Measurements from ENCODE around the gene MKX. TPM values are rescaled to one million over a fixed set of nuclear protein-coding genes. Genes with fewer than 3 reads are reported as not detected.

The MKX gene
- total and polyA plus RNA-seq, 2 donors (not counting 3 experiments of a cell fraction or from before 2014, with no cell fraction given): not detected

DNA sequence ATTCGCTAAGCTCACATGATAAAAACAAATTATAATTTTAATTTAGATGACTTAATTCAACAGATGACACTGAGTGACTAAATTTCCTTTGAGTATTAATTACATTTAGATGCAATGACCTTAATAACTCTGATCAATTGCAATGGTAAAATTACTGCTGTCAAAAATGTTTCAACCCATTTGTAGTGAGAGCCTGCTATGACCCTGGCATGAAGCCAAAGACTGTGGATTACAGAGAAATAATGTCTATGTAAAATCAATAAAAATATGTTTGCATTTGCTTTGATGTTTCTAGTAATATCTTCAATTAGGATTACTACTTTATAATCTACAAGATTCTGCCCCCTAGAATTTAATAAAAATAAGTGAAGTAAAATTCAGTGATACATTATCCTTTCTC is 15.6 kb downstream of the MKX start:
- no TSS peak for BruUV-seq (replicated peaks)
- Histone ChIP-seq H3K4me1 (ENCODE audit: control insufficient read depth, extremely low read depth, insufficient read depth, low read length) (no peaks in the 10 kb centered on the region), H4K20me1 (replicated peaks; ENCODE audit: control insufficient read depth, extremely low read depth, insufficient read depth, low read length) (no peaks in the 10 kb centered on the region), H3K36me3 (ENCODE audit: control insufficient read depth in 2 of 2, extremely low read depth in 1 of 2, insufficient read depth in 2 of 2, low read length in 2 of 2) (no peaks in the 10 kb centered on the region), H3K4me3 (replicated peaks in 1 of 3; ENCODE audit: insufficient read depth in 1 of 3, low read depth in 1 of 3, low read length in 3 of 3) (no peak overlapping the region), H3K27ac (ENCODE audit: insufficient read depth, low read depth, low read length) (no peak overlapping the region), H3K27me3 (ENCODE audit: control insufficient read depth in 2 of 2, insufficient read depth in 2 of 2, low read length in 2 of 2) (peaks cover 4 to 23% of the 10 kb centered on the region in 2 experiments), H3K9ac (replicated peaks; ENCODE audit: extremely low read depth, insufficient read depth, low read length) (no peak overlapping the region), H3K79me2 (ENCODE audit: control insufficient read depth, insufficient read depth, low read length) (no peaks in the 10 kb centered on the region), H3K4me2 (ENCODE audit: insufficient read depth, low read length) (no peak overlapping the region), H2AFZ (ENCODE audit: low read depth, low read length) (no peak overlapping the region), H3K9me1 (replicated peaks; ENCODE audit: control insufficient read depth, extremely low read depth, insufficient read depth, low read length) (no peaks in the 10 kb centered on the region), H3K9me3 (replicated peaks; ENCODE audit: control insufficient read depth, insufficient read depth, low read length) (no peaks in the 10 kb centered on the region)
- dilution Hi-C loops (cut with MboI; ENCODE audit: extremely low pct_ligation_motif_present, low sequenced_read_pairs) (no loop called here), intact Hi-C loops (cut with micrococcal nuclease) (no loop called here)
- DNase-seq (ENCODE audit: low read depth, low spot score): no peak
- no peak for FAIRE-seq
- ChIA-PET POLR2A (no interaction called here), CTCF (no interaction called here)
- TF ChIP-seq, protein P1, sequence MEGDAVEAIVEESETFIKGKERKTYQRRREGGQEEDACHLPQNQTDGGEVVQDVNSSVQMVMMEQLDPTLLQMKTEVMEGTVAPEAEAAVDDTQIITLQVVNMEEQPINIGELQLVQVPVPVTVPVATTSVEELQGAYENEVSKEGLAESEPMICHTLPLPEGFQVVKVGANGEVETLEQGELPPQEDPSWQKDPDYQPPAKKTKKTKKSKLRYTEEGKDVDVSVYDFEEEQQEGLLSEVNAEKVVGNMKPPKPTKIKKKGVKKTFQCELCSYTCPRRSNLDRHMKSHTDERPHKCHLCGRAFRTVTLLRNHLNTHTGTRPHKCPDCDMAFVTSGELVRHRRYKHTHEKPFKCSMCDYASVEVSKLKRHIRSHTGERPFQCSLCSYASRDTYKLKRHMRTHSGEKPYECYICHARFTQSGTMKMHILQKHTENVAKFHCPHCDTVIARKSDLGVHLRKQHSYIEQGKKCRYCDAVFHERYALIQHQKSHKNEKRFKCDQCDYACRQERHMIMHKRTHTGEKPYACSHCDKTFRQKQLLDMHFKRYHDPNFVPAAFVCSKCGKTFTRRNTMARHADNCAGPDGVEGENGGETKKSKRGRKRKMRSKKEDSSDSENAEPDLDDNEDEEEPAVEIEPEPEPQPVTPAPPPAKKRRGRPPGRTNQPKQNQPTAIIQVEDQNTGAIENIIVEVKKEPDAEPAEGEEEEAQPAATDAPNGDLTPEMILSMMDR (IDR thresholded peaks at IDR 0.05; ENCODE audit: extremely low read depth in 1 of 2, insufficient read depth in 1 of 2, low read depth in 1 of 2, low read length in 2 of 2): no peak

DNA sequence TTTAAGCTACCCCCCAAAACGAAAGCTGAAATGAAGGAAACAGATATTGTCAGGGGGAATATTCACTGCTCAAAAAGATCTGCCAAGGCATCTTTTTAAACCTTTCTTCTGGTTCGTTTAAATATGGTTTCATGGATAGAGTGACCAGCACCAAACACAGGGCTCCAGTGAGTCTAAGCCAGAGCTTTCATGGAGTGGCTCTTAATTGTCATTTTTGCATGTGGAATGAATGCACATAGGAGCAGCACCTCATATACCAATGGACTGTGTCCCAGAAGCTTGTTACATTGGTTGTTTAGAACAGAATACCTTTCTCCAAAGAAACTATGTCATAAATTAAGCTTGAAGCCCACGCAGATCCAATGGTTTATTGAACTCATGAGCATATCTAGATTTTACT is 17.3 kb downstream of the MKX start:
- H3K9ac ChIP-seq (replicated peaks; ENCODE audit: extremely low read depth, insufficient read depth, low read length): no peak overlapping the region
- CTCF ChIA-PET: interaction anchor here (1.0 kb wide), 1 partner anchor 513 kb away, joined by 4 read pairs; no protein-coding TSS in a partner anchor
- no peaks in the 10 kb centered on the region for H3K9me3 ChIP-seq (replicated peaks; ENCODE audit: control insufficient read depth, insufficient read depth, low read length)
- no TSS peak for BruUV-seq (replicated peaks)
- dilution Hi-C loops (cut with MboI; ENCODE audit: extremely low pct_ligation_motif_present, low sequenced_read_pairs) (no loop called here), intact Hi-C loops (cut with micrococcal nuclease) (no loop called here)
- no peaks in the 10 kb centered on the region for H3K4me1 ChIP-seq (ENCODE audit: control insufficient read depth, extremely low read depth, insufficient read depth, low read length)
- no peaks in the 10 kb centered on the region for H3K9me1 ChIP-seq (replicated peaks; ENCODE audit: control insufficient read depth, extremely low read depth, insufficient read depth, low read length)
- H3K4me2 ChIP-seq (ENCODE audit: insufficient read depth, low read length): no peak overlapping the region
- H4K20me1 ChIP-seq (replicated peaks; ENCODE audit: control insufficient read depth, extremely low read depth, insufficient read depth, low read length): no peaks in the 10 kb centered on the region
- no peak overlapping the region for H3K27ac ChIP-seq (ENCODE audit: insufficient read depth, low read depth, low read length)
- POLR2A ChIA-PET: no interaction called here
- H3K36me3 ChIP-seq (ENCODE audit: control insufficient read depth in 2 of 2, extremely low read depth in 1 of 2, insufficient read depth in 2 of 2, low read length in 2 of 2): no peaks in the 10 kb centered on the region
- H3K4me3 ChIP-seq (replicated peaks in 1 of 3; ENCODE audit: insufficient read depth in 1 of 3, low read depth in 1 of 3, low read length in 3 of 3): no peak overlapping the region
- H3K79me2 ChIP-seq (ENCODE audit: control insufficient read depth, insufficient read depth, low read length): no peaks in the 10 kb centered on the region
- no peak overlapping the region for H2AFZ ChIP-seq (ENCODE audit: low read depth, low read length)
- FAIRE-seq: no peak
- TF ChIP-seq MYC (IDR thresholded peaks at IDR 0.05; ENCODE audit: low read depth, low read length): no peak
- TF ChIP-seq, protein P1 (IDR thresholded peaks at IDR 0.05; ENCODE audit: extremely low read depth in 1 of 2, insufficient read depth in 1 of 2, low read depth in 1 of 2, low read length in 2 of 2): no peak
- TF ChIP-seq POLR2A (IDR thresholded peaks at IDR 0.05; ENCODE audit: low read depth, low read length): no peak
- TF ChIP-seq JUN (IDR thresholded peaks at IDR 0.05; ENCODE audit: borderline replicate concordance, insufficient read depth, insufficient read length, low read depth): no peak
- no peak for TF ChIP-seq POLR2AphosphoS5 (IDR thresholded peaks at IDR 0.05; ENCODE audit: insufficient read depth, low read depth, low read length)
- no peak for TF ChIP-seq FOS (IDR thresholded peaks at IDR 0.05; ENCODE audit: borderline replicate concordance, insufficient read depth, low read length)
- TF ChIP-seq GATA2 (IDR thresholded peaks at IDR 0.05; ENCODE audit: insufficient read depth, insufficient read length, low read depth, low read length): no peak
- no peak for TF ChIP-seq EZH2 (IDR thresholded peaks at IDR 0.05; ENCODE audit: borderline replicate concordance, low read depth, low read length, severe bottlenecking)
- TF ChIP-seq, protein P2, sequence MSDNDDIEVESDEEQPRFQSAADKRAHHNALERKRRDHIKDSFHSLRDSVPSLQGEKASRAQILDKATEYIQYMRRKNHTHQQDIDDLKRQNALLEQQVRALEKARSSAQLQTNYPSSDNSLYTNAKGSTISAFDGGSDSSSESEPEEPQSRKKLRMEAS (IDR thresholded peaks at IDR 0.05; ENCODE audit: insufficient read depth, insufficient read length): no peak
- DNase-seq (ENCODE audit: low read depth, low spot score): no peak
- peaks cover 6 to 22% of the 10 kb centered on the region in 2 experiments for H3K27me3 ChIP-seq (ENCODE audit: control insufficient read depth in 2 of 2, insufficient read depth in 2 of 2, low read length in 2 of 2)

Measured in endothelial cell of umbilical vein (primary cell).